RWPE1 (cell line): ENCODE measurements around the gene IFNK.

Experiments used
- CTCF ChIA-PET: fragments of 350-600 bp; sonication (Branson Sonifier 250); formaldehyde crosslinking; extraction: SDS; loops from one replicate; lab custom pipeline; 2021; lab: Yijun Ruan, JAX
- POLR2A ChIA-PET: fragments of 400-600 bp; formaldehyde crosslinking; extraction: SDS; loops from one replicate; lab custom pipeline; 2020; ENCODE audit warnings: antibody characterized with exemption; ENCODE audit not compliant: low non-redundant PET; lab: Yijun Ruan, JAX
- DNase-seq: peaks from one replicate; pipeline ENCODE4 v3.0.0; 2012; ENCODE audit warnings: low spot score
- H3K27ac ChIP-seq: fragments of 450-650 bp; 2 replicates; pipeline ENCODE4 v1.5.1; 2017
- TF ChIP-seq, protein P1 (sequence below): fragments of 450-650 bp; conservative IDR thresholded peaks from 2 replicates; pipeline ENCODE4 v1.5.1; 2017; ENCODE audit warnings: low read depth, mild to moderate bottlenecking

The IFNK gene

DNA sequence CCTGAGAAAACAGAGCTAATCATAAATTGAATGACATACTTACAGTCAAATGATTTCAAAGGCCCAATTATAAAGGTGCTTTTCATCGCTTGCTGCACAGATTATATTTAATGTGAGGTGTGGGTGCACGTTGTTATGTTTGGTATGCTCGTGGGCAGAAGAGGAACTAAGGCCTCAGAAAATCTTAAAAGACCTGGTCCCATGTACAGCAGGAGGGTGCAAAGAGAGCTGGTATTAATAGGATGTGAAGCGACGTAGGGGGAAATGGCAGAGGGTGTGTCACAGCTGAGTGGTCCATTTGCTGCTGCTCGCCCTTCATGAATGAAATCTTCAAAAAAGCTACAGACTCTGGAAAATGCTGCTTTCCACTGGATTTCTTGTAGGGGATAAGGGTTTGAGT lies 40.5 kb upstream of the IFNK start:
- POLR2A ChIA-PET = no interaction called here
- no peak overlapping the region for H3K27ac ChIP-seq
- no peak for DNase-seq
- TF ChIP-seq, protein P1, sequence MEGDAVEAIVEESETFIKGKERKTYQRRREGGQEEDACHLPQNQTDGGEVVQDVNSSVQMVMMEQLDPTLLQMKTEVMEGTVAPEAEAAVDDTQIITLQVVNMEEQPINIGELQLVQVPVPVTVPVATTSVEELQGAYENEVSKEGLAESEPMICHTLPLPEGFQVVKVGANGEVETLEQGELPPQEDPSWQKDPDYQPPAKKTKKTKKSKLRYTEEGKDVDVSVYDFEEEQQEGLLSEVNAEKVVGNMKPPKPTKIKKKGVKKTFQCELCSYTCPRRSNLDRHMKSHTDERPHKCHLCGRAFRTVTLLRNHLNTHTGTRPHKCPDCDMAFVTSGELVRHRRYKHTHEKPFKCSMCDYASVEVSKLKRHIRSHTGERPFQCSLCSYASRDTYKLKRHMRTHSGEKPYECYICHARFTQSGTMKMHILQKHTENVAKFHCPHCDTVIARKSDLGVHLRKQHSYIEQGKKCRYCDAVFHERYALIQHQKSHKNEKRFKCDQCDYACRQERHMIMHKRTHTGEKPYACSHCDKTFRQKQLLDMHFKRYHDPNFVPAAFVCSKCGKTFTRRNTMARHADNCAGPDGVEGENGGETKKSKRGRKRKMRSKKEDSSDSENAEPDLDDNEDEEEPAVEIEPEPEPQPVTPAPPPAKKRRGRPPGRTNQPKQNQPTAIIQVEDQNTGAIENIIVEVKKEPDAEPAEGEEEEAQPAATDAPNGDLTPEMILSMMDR = no peak
- CTCF ChIA-PET = interaction anchor here (0.6 kb wide), 1 partner anchor 234 kb away, joined by 3 read pairs; no protein-coding TSS in a partner anchor

DNA sequence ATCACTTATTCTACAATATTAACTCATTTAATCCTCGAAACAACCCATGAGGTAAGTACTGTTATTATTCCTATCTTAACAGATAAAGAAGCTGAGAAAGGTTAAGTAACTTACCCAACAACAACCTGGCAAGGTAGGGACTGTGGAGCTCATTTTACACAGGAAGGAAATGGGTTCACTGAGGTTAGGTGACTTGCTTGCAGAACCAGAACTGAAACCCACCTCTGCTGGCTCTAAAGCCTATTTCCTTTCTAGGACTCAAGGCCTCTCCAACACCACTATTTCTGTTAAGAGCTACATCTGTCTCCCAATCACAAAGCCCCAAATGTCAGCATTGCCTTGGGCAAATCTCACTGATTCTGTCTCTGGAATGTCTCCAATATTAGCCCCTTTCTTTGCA lies 38.9 kb upstream of the IFNK start:
- TF ChIP-seq, protein P1 = no peak
- DNase-seq = no peak
- H3K27ac ChIP-seq = no peak overlapping the region
- POLR2A ChIA-PET = no interaction called here
- CTCF ChIA-PET = no interaction called here

DNA sequence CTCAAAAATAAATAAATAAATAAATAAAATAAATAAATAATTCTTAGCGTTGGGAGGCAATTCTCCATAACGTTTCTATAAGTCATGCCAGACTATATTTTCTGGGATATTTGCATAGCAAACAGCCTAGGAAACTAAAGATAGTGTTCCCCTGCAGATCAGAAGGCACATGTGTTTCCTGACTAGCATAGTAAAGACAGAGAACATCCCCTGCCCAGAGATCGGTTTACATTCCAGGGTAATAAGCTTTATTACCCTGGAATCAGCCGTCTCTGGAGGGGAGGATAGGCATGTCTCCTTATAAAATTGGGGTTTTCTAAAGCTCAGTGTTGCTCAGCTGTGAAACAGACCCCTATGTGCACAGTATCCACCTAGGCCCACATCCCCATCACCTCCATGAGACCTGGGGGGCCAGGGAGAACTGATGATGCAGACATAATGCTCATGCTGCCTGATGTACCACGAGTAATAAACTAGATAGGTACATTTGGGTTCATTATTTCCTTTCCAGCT lies 36.9 kb upstream of the IFNK start:
- CTCF ChIA-PET = interaction anchor here (0.6 kb wide), 1 partner anchor 519 kb away, joined by 3 read pairs; no protein-coding TSS in a partner anchor
- no peak for DNase-seq
- POLR2A ChIA-PET = no interaction called here
- no peak overlapping the region for H3K27ac ChIP-seq
- TF ChIP-seq, protein P1 = no peak

DNA sequence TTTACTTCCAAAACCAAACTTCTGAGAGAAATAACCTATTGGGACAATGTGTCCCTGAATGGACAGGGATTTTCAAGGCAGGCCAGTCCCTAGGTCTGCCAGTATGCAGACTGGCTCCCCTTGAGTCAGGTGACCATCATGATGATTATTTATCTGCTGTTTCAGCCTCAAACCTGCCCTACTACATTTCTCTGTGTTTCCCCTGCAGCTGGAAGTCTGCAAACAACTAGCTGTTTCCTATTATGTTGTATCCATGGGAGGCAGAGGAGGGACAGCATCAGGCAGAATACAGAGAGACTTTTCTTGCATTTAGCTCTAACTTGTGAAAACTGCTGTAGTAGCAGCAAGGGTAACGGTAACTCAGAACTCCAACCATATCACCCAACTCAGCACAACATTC lies 36.2 kb upstream of the IFNK start:
- POLR2A ChIA-PET = no interaction called here
- CTCF ChIA-PET = no interaction called here
- no peak overlapping the region for H3K27ac ChIP-seq
- TF ChIP-seq, protein P1 = no peak
- DNase-seq = no peak

DNA sequence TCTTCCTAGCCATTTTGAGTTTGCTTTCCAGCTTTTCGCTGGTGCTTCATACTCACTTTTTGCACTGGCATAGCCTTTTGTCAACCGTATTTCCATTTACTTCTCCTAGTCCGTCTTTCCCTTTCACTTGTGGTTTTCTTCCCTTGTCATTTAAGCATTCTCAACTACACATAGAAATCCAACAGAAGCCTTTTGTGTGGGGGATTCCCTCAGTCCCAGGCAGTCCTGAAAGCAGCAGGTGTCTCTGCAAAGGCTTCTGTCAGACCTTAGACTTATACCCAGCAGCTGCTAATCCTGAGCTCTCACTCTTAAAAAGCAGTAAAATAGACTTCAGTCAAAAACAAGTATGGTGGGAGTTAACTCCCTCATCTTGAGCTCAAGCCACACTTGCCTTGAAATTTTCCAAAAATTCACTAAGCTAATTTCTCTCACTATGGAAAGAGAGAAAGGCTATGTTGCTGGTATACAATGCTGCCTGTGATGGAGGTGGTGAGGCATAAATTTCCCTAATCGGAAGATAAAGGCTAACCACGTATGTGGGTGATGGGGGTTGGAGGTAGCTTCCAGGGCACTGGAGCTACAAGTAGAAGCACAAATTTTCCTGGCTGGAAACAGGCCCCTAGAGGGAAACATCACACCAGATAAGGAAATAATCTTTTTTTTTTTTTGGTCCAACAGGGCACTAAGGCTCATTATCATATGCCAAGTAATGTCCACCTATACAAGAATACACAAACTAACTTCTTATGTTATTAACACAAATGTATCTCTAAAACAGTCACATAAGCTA lies 34.8 kb upstream of the IFNK start:
- DNase-seq = no peak
- ChIA-PET POLR2A (no interaction called here), CTCF (interaction anchor here (0.6 to 1.2 kb wide), 4 partner anchors 33 to 213 kb away, joined by 3 to 8 read pairs (median 4); partner anchors contain the start of gene MOB3B)
- TF ChIP-seq, protein P1 = no peak
- no peak overlapping the region for H3K27ac ChIP-seq

DNA sequence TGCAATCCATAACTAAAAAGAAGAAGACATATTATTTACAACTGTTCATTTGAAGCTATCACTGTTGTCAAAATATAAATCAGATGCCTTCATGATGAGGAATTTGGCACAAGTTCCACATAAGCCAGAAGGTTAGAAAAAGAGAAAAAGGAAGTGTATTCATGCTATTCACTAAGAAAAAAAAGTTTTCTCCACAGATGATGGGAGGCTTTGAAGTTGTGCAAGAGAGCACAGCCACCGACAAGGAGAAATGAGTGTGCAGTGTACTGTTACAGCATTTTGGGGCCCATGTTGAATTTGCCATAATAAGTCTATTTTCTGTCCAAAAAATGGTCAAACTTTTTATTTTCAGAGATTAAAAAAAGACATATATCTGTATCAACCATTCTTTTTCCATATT lies 32.9 kb upstream of the IFNK start:
- no peak for DNase-seq
- POLR2A ChIA-PET = no interaction called here
- CTCF ChIA-PET = no interaction called here
- H3K27ac ChIP-seq = peak overlapping the region; percentile 67
- TF ChIP-seq, protein P1 = no peak
